ENCODE results near the gene PEX5.

Gene PEX5

DNA sequence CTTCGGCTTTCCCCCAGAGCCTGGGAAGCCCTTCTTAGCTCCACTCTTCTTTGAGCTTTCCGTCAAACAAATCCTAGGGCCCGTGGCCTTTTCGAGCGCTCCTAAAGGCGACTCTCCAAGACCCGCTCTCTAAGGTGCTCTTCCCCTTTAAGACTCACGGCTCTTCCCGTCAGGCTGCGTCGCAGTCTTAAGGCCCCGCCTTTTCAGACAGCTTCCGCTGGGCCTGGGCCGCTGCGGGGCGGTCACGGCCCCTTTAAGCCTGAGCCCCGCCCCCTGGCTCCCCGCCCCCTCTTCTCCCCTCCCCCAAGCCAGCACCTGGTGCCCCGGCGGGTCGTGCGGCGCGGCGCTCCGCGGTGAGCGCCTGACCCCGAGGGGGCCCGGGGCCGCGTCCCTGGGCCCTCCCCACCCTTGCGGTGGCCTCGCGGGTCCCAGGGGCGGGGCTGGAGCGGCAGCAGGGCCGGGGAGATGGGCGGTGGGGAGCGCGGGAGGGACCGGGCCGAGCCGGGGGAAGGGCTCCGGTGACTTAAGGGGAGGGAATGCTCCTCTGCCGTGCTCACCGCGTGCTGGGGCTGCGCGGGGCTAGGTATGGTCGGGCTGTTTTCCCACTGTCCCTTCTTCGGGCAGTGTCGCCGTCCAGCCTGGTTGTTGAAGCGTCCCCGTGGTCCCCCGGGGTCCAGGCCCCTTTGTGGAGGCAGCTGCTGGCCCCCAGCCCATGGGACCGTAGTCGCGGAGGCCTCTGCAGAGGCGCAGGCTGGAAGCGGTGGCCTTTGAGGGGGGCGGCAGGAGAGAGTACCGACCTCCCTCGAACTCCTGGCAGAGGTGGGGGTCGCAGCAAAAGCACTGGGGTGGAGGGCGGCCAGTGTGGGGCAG lies at the start of gene PEX5:
Gene PEX5, plus strand, starts transcription at position 289 of the 870 bp plus-strand sequence. CDS start 692 bp downstream, outside the sequence.
- intact Hi-C loops (cut with DNase I): loop anchor here (2.0 to 5.0 kb wide), 2 partner anchors 57 to 245 kb away; partner anchors contain the start of genes C12orf57 and CLSTN3
- peak; percentile 82 to 99 (median 88) for DNase-seq

DNA sequence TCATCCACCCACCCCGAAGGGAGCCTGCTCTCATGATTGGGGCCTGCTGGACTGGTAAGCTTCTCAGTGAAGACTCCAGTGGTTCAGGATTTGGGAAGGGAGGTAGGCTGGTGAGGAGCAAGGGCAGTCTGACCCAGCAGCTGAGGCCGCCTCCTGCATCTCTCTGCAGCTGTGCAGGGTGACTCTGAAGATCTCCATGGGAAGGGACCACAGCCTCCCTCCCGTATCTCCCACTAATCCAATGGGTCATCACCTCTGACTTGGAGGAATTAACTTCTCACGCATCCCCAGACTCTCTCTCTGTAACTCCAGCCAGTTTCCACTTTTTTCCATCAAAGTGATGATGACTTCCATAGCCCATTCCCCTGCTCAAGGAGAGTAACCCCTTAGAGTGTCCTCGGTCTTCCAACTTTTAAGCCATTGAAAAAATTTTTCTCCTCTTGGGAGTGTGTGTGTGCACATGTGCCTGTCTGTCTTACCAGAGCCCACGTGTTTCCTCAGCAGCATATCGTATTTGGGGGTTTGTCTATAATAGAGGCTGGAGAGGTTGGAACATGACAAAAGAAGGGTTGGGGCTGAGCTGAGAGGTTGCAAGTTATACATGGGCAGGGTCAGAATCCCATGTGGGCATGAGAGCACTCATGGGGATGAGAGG lies 48.0 kb upstream of the PEX5 start:
- peak in 1 of 10 donors; percentile 31 for DNase-seq
- intact Hi-C loops (cut with DNase I): loop anchor here (10.0 kb wide), 1 partner anchor 503 kb away; no protein-coding TSS in a partner anchor

GRCh38 chr12:7142056-7142644 lies 47.3 kb upstream of the PEX5 start:
- intact Hi-C loops (cut with DNase I): loop anchor here (10.0 kb wide), 1 partner anchor 503 kb away; no protein-coding TSS in a partner anchor

DNA sequence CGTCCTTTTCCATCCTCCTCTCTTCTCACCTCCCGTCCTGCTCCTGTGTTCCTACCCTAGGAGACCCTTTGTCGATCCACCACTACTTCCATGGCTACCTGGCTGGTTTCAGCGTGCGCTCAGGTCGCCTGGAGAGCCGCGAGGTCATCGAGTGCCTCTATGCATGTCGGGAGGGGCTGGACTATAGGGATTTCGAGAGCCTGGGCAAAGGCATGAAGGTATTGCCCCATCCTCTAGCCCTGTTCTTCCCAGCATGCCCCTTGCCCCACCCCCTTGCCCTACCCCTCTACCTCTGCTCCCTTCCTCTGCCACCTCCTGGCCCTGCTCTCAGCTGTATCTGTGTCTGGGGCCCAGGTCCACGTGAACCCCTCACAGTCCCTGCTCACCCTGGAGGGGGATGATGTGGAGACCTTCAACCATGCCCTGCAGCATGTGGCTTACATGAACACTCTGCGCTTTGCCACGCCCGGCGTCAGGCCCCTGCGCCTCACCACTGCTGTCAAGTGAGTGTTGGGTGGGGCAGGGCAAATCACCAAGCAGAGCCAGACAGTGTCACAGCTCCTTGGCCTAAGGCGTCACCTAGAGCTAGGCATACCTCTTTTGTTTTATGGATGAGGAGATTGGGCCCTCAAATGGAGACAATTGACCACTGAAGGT lies 46.5 kb upstream of the PEX5 start:
- DNase-seq: peak in 1 of 10 donors; percentile 56
- intact Hi-C loops (cut with DNase I): loop anchor here (10.0 kb wide), 1 partner anchor 502 kb away; no protein-coding TSS in a partner anchor

More at GRCh38 chr12:7142056-7142644, 47.3 kb upstream of the PEX5 start:
- peak in 7 of 10 donors; percentile 35 to 92 (median 50) for DNase-seq

DNA sequence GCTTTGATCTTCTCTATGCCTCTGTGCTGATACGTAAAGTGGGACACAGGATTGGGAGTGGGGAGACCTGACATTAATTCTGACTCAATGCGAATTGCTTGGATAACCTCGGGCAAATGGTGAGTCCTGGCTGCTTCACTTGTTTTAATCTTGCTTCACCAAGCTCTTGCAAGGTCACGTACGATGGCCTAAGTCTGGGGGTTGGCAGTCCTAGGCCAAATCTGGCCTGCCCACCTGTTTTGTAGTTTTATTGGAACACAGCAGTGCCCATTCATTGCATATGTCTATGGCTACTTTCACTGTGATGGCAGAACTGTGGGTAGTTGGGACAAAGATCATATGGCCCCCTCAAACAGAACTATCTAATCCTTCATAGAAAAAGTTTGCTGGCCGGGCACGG lies 45.9 kb upstream of the PEX5 start:
- peak in 1 of 10 donors; percentile 8 for DNase-seq
- intact Hi-C loops (cut with DNase I): loop anchor here (10.0 kb wide), 1 partner anchor 501 kb away; no protein-coding TSS in a partner anchor

DNA sequence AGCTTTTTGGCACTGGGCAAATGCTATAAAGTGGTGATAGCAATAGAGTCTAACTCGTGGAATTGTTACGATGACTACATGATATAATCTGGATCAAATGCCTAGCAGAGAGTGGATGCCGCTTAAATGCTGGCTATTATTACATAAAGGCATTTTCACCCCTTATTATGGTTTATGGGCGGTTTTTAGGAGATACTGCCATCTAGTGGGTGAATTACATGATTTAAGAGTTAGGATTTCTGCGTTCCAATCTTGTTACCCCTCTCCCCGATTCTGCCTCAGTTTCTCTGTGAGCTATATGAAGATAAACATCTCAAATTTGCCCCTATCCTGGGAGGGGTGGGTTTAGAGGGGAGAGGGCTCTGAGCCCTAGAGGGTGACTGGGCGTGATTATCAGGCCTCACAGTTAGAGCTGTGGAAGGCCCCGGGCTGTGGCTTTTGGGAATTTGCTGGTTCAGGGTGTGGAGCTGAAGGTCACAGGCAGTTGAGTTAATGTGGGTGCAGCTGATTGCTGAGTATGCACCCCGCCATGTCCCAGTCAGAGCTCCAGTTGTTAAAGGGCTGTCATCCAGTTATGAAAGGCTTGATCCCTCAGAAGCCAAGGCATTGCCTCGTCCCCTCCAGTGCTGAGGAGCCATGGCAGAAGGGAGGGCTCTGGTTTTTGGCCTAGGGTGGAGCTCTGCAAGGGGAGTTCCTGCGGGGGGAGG lies 44.9 kb upstream of the PEX5 start:
- DNase-seq: no peak
- intact Hi-C loops (cut with DNase I): loop anchor here (10.0 kb wide), 1 partner anchor 500 kb away; no protein-coding TSS in a partner anchor

- no peak for DNase-seq
- intact Hi-C loops (cut with DNase I): loop anchor here (10.0 kb wide), 1 partner anchor 499 kb away; no protein-coding TSS in a partner anchor
Measured at GRCh38 chr12:7145671-7146070, 43.8 kb upstream of the PEX5 start.

GRCh38 chr12:7146228-7146627 lies 43.3 kb upstream of the PEX5 start:
- DNase-seq: no peak

DNA sequence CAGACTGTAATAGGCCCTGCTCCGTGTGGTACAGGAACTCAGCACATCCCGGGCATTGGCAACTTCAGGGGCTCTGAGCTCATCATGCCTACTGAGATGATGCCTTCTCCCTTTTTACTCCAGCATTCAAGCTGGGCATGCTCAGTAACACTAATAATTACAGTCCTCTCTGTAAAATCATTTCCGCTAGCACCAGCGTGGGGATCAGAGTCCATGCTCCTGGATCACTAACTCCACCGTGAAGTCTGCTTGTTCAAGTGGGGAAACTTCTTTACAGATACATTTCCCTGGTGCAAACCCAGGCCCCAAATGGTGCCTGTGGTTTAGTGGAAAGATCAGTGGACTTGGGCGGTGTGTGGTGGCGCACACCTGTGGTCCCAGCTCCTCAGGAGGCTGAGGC lies 42.6 kb upstream of the PEX5 start:
- intact Hi-C loops (cut with DNase I): loop anchor here (10.0 kb wide), 1 partner anchor 498 kb away; no protein-coding TSS in a partner anchor

More at GRCh38 chr12:7146228-7146627, 43.3 kb upstream of the PEX5 start:
- intact Hi-C loops (cut with DNase I): loop anchor here (10.0 kb wide), 1 partner anchor 499 kb away; no protein-coding TSS in a partner anchor

DNA sequence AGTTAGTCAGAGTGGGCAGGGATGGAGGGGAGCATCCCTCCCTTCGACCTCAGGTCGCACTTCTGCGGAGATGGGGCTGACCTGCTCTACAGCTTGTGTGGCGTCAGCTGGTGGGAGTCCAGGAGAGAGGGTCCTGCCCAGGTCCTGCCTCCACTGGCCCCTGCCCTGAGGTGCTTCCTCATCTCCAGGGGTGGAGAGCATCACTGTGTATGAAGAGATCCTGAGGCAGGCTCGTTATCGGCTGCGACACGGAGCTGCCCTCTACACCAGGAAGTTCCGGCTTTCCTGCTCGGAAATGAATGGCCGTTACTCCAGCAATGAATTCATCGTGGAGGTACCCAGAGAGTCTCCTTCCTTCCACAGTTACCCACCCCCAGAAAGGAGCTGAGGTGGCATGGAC lies 39.1 kb upstream of the PEX5 start:
- intact Hi-C loops (cut with DNase I): no loop called here
- DNase-seq: peak in 1 of 10 donors; percentile 46

More for the DNA sequence above, 42.6 kb upstream of the PEX5 start:
- DNase-seq: no peak

GRCh38 chr12:7150841-7151240 lies 38.6 kb upstream of the PEX5 start:
- intact Hi-C loops (cut with DNase I): no loop called here
- DNase-seq: no peak

- intact Hi-C loops (cut with DNase I): no loop called here
- DNase-seq: no peak
Measured at GRCh38 chr12:7151532-7151931, 38.0 kb upstream of the PEX5 start.

DNA sequence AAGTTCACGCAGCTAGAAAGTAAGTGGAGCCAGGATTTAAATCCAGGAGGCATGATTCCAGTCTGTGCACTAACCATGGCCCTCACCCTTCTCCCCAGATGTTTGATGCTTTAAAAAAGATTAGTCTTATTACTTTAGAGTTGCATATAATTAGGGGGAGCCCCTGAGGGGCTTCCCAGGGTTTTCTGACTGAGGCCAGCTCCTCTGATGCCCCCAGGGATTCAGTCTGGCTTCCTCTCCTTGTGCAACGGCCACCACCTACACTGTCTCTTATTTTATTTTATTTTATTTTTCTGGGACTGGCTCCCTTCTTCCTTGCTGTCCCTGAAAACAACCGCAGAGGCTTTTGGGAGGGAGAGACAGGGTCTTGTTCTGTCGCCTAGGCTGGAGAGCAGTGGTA lies 36.7 kb upstream of the PEX5 start:
- intact Hi-C loops (cut with DNase I): no loop called here
- no peak for DNase-seq

- intact Hi-C loops (cut with DNase I): no loop called here
- DNase-seq: no peak
Measured at GRCh38 chr12:7154042-7154441, 35.4 kb upstream of the PEX5 start.

- intact Hi-C loops (cut with DNase I): no loop called here
- DNase-seq: no peak
Measured at GRCh38 chr12:7154901-7155470, 34.5 kb upstream of the PEX5 start.

GRCh38 chr12:7155471-7156034 lies 33.9 kb upstream of the PEX5 start:
- peak in 3 of 10 donors; percentile 46 to 88 (median 81) for DNase-seq
- intact Hi-C loops (cut with DNase I): no loop called here

- peak in 1 of 10 donors; percentile 78 for DNase-seq
- intact Hi-C loops (cut with DNase I): no loop called here
Measured at GRCh38 chr12:7156259-7157197, 33.0 kb upstream of the PEX5 start.

Measured in posterior cingulate gyrus (tissue), 11 donors.